ENCODE results near the gene SLF1. TPM values are rescaled to one million over a fixed set of nuclear protein-coding genes. Genes with fewer than 3 reads are reported as not detected.

The SLF1 gene
- total RNA-seq, 1 donor: 16.0 TPM

DNA sequence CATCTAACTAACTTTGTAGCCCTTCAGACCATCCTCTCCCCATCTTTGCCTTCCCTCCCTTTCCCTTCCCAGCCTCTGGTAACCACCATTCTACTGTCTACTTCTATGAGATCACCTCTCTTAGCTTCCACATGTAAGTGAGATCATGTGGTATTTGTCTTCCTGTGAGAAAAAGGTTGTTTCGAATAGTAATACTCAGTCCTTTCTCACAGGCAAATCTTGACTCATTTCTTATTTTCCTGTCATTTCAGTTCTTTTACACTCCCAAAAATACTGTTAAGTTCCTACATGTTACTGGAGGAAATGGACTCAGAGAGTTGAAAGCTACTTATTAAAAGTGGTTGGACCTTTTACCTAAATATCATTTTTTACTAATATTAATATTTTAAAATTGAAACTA lies 82.1 kb downstream of the SLF1 start:
- no peak overlapping the region for H3K4me3 ChIP-seq (ENCODE audit: low read depth, low read length)
- TF ChIP-seq, protein P1, sequence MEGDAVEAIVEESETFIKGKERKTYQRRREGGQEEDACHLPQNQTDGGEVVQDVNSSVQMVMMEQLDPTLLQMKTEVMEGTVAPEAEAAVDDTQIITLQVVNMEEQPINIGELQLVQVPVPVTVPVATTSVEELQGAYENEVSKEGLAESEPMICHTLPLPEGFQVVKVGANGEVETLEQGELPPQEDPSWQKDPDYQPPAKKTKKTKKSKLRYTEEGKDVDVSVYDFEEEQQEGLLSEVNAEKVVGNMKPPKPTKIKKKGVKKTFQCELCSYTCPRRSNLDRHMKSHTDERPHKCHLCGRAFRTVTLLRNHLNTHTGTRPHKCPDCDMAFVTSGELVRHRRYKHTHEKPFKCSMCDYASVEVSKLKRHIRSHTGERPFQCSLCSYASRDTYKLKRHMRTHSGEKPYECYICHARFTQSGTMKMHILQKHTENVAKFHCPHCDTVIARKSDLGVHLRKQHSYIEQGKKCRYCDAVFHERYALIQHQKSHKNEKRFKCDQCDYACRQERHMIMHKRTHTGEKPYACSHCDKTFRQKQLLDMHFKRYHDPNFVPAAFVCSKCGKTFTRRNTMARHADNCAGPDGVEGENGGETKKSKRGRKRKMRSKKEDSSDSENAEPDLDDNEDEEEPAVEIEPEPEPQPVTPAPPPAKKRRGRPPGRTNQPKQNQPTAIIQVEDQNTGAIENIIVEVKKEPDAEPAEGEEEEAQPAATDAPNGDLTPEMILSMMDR (IDR thresholded peaks at IDR 0.05; ENCODE audit: insufficient read depth, low read depth, low read length): no peak
- no peak for DNase-seq (ENCODE audit: low read depth)

DNA sequence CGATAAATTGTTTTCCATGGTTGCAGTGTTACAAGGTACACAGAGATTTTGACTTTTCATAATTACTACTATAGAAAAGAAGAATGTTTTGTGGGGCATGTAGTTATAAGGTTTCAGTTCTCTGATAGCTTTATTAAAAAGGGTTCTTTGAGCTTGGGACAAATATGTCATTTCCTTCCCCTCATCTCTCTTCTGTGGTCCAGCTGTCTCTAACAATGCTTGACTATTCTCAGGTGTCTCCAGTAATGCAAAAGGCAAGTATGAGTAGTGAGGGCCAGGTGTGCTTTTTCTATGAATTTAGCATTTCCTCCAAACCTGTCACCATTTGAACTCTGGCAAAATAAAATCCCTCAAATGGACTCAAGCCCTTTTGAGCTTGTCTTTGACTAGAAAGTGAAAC lies 84.3 kb downstream of the SLF1 start:
- TF ChIP-seq, protein P1 (IDR thresholded peaks at IDR 0.05; ENCODE audit: insufficient read depth, low read depth, low read length): no peak
- DNase-seq (ENCODE audit: low read depth): no peak
- no peak overlapping the region for H3K4me3 ChIP-seq (ENCODE audit: low read depth, low read length)

DNA sequence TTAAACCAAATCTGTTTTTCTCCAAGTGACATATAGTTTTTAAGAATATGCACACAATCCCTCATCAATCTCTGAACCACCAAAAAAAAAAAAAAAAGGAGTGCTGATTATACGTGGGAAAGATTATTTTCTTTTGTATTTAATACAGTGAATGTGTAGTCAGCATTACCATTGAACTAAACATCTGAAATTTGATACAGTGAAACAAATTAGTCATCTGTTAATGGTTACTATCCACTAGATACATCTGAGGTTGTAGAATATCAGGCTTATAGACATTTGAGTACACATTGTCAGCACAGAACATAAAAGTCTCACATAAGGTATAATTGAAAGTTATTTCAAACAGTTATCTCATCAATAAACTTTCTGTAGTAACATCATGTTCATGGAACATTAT lies 87.0 kb downstream of the SLF1 start:
- no peak for DNase-seq (ENCODE audit: low read depth)
- H3K4me3 ChIP-seq (ENCODE audit: low read depth, low read length): no peak overlapping the region
- TF ChIP-seq, protein P1 (IDR thresholded peaks at IDR 0.05; ENCODE audit: insufficient read depth, low read depth, low read length): no peak

GRCh38 chr5:94707359-94707758 lies 88.9 kb downstream of the SLF1 start:
- TF ChIP-seq, protein P1 (IDR thresholded peaks at IDR 0.05; ENCODE audit: insufficient read depth, low read depth, low read length): no peak
- no peak overlapping the region for H3K4me3 ChIP-seq (ENCODE audit: low read depth, low read length)
- no peak for DNase-seq (ENCODE audit: low read depth)

DNA sequence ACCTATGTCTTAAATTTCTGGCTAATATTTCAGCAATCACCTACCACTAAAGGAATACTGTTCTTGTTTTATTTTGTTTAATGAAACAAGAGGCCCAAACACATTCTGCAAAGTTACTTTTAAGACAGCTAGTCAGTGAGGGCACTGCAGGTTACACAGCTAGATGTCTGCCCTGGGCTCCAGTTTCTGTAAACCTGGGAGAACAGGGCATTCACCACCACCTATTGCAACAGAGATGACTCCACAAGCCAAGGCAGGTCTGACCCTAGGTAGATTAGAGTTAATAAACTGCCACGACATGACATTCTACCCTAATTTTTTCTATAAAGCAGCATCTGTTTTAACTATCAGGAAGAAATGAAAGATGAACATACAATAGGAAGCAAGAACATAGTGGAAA lies 90.8 kb downstream of the SLF1 start:
- DNase-seq (ENCODE audit: low read depth): no peak
- H3K4me3 ChIP-seq (ENCODE audit: low read depth, low read length): no peak overlapping the region
- TF ChIP-seq, protein P1 (IDR thresholded peaks at IDR 0.05; ENCODE audit: insufficient read depth, low read depth, low read length): no peak

DNA sequence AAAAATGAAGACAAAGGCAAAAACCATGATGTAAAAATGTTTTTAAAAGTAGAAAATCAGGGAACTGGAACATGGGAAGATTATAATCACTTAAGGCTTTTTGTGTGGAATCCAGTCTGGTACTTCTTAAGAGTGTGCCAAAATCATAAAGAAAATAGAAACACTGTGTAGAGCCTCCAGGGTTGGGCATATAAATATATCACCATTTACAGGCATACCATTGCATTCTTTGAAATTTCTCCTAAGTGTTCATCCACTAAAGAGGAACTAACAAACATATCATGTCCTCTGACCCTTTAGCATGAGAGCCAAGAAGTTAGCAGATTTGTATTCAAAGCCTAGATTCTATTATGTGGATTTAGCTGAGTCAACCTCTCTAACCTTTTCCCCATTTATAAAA lies 93.3 kb downstream of the SLF1 start:
- TF ChIP-seq, protein P1 (IDR thresholded peaks at IDR 0.05; ENCODE audit: insufficient read depth, low read depth, low read length): no peak

GRCh38 chr5:94715768-94716167 lies 97.3 kb downstream of the SLF1 start:
- TF ChIP-seq, protein P1 (IDR thresholded peaks at IDR 0.05; ENCODE audit: insufficient read depth, low read depth, low read length): no peak
- H3K4me3 ChIP-seq (ENCODE audit: low read depth, low read length): no peak overlapping the region
- DNase-seq (ENCODE audit: low read depth): no peak

More for the DNA sequence above, 93.3 kb downstream of the SLF1 start:
- DNase-seq (ENCODE audit: low read depth): no peak
- no peak overlapping the region for H3K4me3 ChIP-seq (ENCODE audit: low read depth, low read length)

Measured in fibroblast of villous mesenchyme (primary cell).